Bronchial epithelial cell (primary cell): ENCODE results near the gene MLLT6. TPM values are rescaled to one million over a fixed set of nuclear protein-coding genes. Genes with fewer than 3 reads are reported as not detected.

Source experiments
- DNase-seq: peaks from one replicate; pipeline ENCODE4 v3.0.0-alpha.2; 2010; ENCODE audit warnings: low read depth
- FAIRE-seq: peaks from 2 replicates; lab custom pipeline; 2011; peaks lifted over from hg19 to GRCh38; lab: Jason Lieb, UNC
- H3K27me3 ChIP-seq: 2 replicates; pipeline ENCODE4 v1.5.1; 2011; ENCODE audit warnings: low read length; ENCODE audit not compliant: control insufficient read depth, insufficient read depth
- H3K36me3 ChIP-seq: 2 replicates; pipeline ENCODE4 v1.5.1; 2011; ENCODE audit warnings: low read length; ENCODE audit not compliant: control insufficient read depth, insufficient read depth
- H3K4me3 ChIP-seq: 2 replicates; pipeline ENCODE4 v1.5.1; 2011; ENCODE audit warnings: mild to moderate bottlenecking, low read depth, low read length, control low read depth
- total RNA-seq: library from RNA; depleted of rRNA; stranded (reverse); fragments of >200 nt; gene quantifications from 2 replicates; pipeline ENCODE4 v1.2.1, GENCODE V29; 2014
- TF ChIP-seq, protein P1 (sequence below): IDR thresholded peaks from 2 replicates; pipeline ENCODE4 v1.5.1; 2011; ENCODE audit warnings: mild to moderate bottlenecking, moderate library complexity, low read length, control low read depth, inconsistent platforms; ENCODE audit not compliant: insufficient read depth, severe bottlenecking

The MLLT6 gene
- total RNA-seq, 1 donor from 2014 or later = 10.8 TPM

DNA sequence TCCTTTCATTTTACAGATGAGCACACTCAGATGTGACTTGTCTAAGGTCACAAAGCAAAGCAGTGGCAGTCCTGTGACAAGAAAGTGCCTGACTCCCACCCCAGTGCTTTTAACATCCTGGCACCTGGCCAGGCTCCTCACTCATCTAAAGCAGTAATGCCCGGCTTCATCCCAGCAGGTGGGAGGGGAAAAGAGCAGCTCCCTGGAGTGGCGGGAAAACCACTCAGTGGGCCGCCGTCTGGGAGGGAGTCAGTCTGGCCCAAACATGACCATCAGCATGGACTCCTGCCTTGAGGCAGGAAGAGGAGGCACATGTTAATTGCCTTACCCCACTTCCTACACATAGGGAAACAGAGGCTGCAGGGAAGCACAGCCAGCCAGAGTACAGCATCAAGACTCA lies 40.5 kb downstream of the MLLT6 start:
- Histone ChIP-seq H3K36me3 (no peaks in the 10 kb centered on the region), H3K4me3 (no peak overlapping the region), H3K27me3 (no peaks in the 10 kb centered on the region)
- DNase-seq (no peak), FAIRE-seq (no peak)
- TF ChIP-seq, protein P1, sequence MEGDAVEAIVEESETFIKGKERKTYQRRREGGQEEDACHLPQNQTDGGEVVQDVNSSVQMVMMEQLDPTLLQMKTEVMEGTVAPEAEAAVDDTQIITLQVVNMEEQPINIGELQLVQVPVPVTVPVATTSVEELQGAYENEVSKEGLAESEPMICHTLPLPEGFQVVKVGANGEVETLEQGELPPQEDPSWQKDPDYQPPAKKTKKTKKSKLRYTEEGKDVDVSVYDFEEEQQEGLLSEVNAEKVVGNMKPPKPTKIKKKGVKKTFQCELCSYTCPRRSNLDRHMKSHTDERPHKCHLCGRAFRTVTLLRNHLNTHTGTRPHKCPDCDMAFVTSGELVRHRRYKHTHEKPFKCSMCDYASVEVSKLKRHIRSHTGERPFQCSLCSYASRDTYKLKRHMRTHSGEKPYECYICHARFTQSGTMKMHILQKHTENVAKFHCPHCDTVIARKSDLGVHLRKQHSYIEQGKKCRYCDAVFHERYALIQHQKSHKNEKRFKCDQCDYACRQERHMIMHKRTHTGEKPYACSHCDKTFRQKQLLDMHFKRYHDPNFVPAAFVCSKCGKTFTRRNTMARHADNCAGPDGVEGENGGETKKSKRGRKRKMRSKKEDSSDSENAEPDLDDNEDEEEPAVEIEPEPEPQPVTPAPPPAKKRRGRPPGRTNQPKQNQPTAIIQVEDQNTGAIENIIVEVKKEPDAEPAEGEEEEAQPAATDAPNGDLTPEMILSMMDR = no peak

DNA sequence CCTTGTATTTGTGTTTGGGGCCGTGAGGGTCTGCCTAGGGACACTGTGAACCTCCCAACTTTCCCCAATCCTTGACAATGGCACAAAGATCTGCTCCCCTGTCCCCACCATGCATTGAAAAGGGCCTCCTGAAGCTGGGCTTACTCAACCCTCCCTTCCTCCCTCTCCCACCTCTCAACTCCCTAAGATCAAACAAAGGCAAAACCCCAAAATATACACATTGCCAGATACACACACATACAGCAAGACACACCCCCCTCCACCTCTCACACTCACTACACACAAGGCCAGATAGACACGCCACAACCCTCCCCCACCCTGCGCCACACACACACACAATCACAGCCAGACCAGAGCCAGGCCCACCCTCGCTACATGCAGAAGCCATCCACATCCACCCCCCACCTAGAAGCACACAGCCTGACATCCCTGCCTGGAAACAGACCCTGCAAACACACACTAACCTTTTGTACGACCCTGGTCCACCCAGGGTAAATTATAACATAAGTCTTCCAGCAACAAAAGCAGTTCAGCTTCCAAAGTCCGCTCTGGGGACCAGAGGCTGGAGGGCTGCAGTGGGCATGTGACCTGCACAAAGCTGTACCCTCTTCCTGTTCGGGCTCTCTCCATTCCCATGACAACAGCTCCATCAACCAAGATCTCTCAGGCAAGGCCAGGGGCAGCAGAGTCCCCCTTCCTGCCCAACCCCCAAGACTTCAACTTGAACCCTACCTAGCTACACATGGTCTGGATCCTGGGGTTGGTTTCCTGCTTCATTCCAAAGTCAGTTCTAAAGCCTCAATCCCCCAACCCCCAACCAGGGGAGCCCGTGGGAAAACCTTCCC lies 41.2 kb downstream of the MLLT6 start:
- no peaks in the 10 kb centered on the region for H3K36me3 ChIP-seq
- no peak for FAIRE-seq
- no peaks in the 10 kb centered on the region for H3K27me3 ChIP-seq
- DNase-seq = no peak
- TF ChIP-seq, protein P1 = no peak
- no peak overlapping the region for H3K4me3 ChIP-seq

DNA sequence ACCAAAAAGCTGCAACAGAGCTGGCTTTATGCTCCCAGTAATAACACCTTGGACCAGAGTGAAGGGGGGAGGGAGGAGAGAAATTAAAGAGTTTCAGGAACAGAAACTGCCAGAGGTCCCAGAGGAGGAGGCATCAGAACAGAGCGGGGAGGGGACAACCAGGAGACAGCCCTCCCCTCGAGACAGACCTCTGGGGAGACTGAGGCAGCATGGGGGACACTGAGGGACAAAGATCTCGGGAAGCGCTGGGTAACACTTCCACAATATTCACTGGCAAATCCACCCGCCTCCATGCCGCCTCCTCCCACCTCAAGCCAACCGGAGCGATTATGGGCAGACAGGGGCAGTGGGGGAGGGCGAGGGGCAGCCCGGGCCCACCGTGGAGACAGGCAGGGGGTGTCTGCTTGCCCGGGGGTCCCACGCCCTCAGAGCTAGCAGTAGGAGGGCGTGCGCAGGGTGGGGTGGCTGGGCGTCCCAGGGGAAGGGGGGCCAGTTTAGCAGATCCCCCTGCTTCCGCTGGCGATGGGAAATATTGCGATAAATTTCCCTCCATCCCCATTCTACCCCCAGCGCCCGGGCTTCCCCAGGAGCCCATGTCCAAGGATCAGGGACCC lies 41.9 kb downstream of the MLLT6 start:
- peak overlapping the region; percentile 89 for H3K4me3 ChIP-seq
- no peaks in the 10 kb centered on the region for H3K27me3 ChIP-seq
- FAIRE-seq = no peak
- DNase-seq = no peak
- no peaks in the 10 kb centered on the region for H3K36me3 ChIP-seq
- TF ChIP-seq, protein P1 = no peak

DNA sequence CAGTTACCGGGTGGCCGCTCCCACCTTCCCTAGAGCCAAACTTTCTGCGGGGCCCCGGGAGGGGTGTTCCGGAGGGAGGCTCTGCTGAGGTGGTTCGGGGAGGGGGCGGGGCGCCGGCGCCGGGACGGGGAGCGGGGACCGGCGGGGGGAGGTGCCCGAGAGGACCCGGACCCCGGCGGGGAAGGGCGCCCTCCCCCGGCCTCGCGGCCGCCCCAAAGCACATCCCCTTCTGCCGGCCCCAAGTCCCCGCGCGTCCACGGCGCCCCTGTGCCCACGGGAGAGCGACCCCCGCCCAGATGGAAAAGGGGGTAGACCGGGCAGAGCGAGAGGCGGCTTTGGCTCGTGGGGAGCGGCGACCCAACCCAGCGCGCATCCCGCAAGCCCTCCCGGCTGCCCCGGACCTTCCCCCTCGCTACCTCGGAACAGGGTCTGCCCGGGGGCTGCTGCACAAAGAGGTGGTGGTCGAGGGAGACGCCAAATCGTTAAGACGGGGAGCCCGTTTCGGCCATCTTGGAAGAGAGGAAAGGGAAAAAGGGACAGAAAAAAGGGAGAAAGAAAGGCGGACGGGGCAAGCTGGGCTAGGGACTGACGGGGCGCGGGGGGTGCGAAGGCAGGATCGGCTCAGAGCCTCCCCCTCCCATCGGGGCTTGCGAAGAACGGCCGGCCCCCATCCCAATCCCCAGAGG lies 42.5 kb downstream of the MLLT6 start:
- DNase-seq (no peak), FAIRE-seq (no peak)
- peak overlapping the region; percentile 89 for H3K4me3 ChIP-seq
- TF ChIP-seq, protein P1 = peak; percentile 8
- H3K36me3 ChIP-seq = no peaks in the 10 kb centered on the region
- H3K27me3 ChIP-seq = no peaks in the 10 kb centered on the region

DNA sequence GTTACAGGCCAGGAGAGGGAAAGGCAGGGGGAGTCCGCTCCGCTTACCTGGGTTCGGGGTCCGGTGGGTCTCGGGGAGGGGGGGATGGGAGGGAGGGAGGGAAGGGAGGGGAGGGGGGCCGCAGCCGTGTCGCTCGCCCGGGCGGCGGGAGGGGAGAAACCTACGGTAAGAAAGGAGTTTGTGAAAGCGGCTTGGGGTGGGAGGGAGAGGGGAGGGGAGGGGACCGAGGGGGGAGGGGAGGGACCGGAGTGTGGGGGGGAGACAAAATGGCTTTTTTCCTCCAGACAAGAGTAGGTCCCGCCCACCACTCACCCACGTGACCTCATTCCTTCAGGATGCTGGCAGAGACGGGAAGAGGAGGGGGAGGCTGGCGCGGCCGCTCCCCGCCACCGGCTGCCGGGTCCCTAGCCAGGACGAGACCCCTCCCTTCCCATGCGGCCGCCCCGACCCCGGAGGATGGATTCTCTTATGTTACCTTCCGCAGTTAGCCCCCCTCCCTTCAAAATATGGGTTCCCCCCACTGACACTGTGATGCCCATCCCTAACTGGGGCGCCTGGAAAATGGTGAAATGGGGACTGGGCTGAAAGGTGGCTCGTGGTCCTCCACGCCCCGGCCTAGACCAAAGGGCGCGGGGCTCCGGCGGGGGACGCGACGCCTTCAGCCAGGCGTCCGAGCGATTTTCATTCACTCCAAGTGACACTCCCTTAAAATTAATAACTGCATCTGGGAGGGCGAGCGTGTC lies 43.2 kb downstream of the MLLT6 start, which contains the start of gene PCGF2:
Gene PCGF2, minus strand, starts transcription at position 188 of the 743 bp plus-strand sequence. CDS start 7,934 bp downstream, outside the sequence.
- no peak for FAIRE-seq
- H3K27me3 ChIP-seq = no peaks in the 10 kb centered on the region
- peak within 1 kb of the TSS; percentile 89 for H3K4me3 ChIP-seq
- H3K36me3 ChIP-seq = no peaks in the 10 kb centered on the region
- DNase-seq = peak; percentile 74
- TF ChIP-seq, protein P1 = no peak
